Measurements from ENCODE around the gene CACNA1C. TPM values are rescaled to one million over a fixed set of nuclear protein-coding genes. Genes with fewer than 3 reads are reported as not detected.

The CACNA1C gene
- total RNA-seq, 2 donors from 2014 or later, result 70.0 to 127 TPM

GRCh38 chr12:2027351-2027750 lies 25.4 kb upstream of the CACNA1C start:
- DNase-seq (ENCODE audit: low spot score) (no peak), ATAC-seq (ENCODE audit: insufficient number of reproducible peaks, low FRiP score, low read depth) (no peak)
- no peaks in the 10 kb centered on the region for H3K36me3 ChIP-seq
- H3K4me3 ChIP-seq, result no peak overlapping the region
- no peak for TF ChIP-seq CTCF (IDR thresholded peaks at IDR 0.05)
- no peaks in the 10 kb centered on the region for H3K9me3 ChIP-seq
- no peak overlapping the region for H3K27ac ChIP-seq
- H3K4me1 ChIP-seq (ENCODE audit: control insufficient read depth in 1 of 2, low read depth in 2 of 2), result peaks cover 0 to 10% of the 10 kb centered on the region in 2 donors
- no peaks in the 10 kb centered on the region for H3K27me3 ChIP-seq (replicated peaks; ENCODE audit: insufficient read depth)

- Histone ChIP-seq H3K36me3 (no peaks in the 10 kb centered on the region), H3K4me3 (no peak overlapping the region), H3K27me3 (replicated peaks; ENCODE audit: insufficient read depth) (no peaks in the 10 kb centered on the region), H3K27ac (no peak overlapping the region), H3K9me3 (no peaks in the 10 kb centered on the region), H3K4me1 (ENCODE audit: control insufficient read depth in 1 of 2, low read depth in 2 of 2) (peaks cover 0 to 14% of the 10 kb centered on the region in 2 donors)
- TF ChIP-seq CTCF (IDR thresholded peaks at IDR 0.05), result no peak
- ATAC-seq (ENCODE audit: insufficient number of reproducible peaks, low FRiP score, low read depth) (no peak), DNase-seq (ENCODE audit: low spot score) (no peak)
These were observed 22.9 kb upstream of the CACNA1C start for GRCh38 chr12:2029851-2030250.

- no peak for TF ChIP-seq CTCF (IDR thresholded peaks at IDR 0.05)
- no peaks in the 10 kb centered on the region for H3K9me3 ChIP-seq
- H3K27me3 ChIP-seq (replicated peaks; ENCODE audit: insufficient read depth), result no peaks in the 10 kb centered on the region
- ATAC-seq (ENCODE audit: insufficient number of reproducible peaks, low FRiP score, low read depth), result no peak
- peaks cover 3 to 12% of the 10 kb centered on the region in 2 donors for H3K4me1 ChIP-seq (ENCODE audit: control insufficient read depth in 1 of 2, low read depth in 2 of 2)
- no peaks in the 10 kb centered on the region for H3K36me3 ChIP-seq
- no peak overlapping the region for H3K27ac ChIP-seq
- DNase-seq (ENCODE audit: low spot score), result no peak
- no peak overlapping the region for H3K4me3 ChIP-seq
These were observed 20.3 kb upstream of the CACNA1C start for GRCh38 chr12:2032506-2032905.

- ATAC-seq (ENCODE audit: insufficient number of reproducible peaks, low FRiP score, low read depth) (peak; percentile 32), DNase-seq (ENCODE audit: low spot score) (no peak)
- Histone ChIP-seq H3K9me3 (no peaks in the 10 kb centered on the region), H3K36me3 (no peaks in the 10 kb centered on the region), H3K27ac (no peak overlapping the region), H3K4me3 (peak overlapping the region; percentile 71), H3K27me3 (replicated peaks; ENCODE audit: insufficient read depth) (no peaks in the 10 kb centered on the region), H3K4me1 (ENCODE audit: control insufficient read depth in 1 of 2, low read depth in 2 of 2) (peaks cover 3 to 25% of the 10 kb centered on the region in 2 donors)
- TF ChIP-seq CTCF (IDR thresholded peaks at IDR 0.05), result peak; percentile 93
These were observed 18.0 kb upstream of the CACNA1C start for GRCh38 chr12:2034633-2035430.

GRCh38 chr12:2035431-2036055 lies 17.2 kb upstream of the CACNA1C start:
- Histone ChIP-seq H3K36me3 (no peaks in the 10 kb centered on the region), H3K27ac (no peak overlapping the region), H3K4me1 (ENCODE audit: control insufficient read depth in 1 of 2, low read depth in 2 of 2) (peaks cover 3 to 25% of the 10 kb centered on the region in 2 donors), H3K9me3 (no peaks in the 10 kb centered on the region), H3K27me3 (replicated peaks; ENCODE audit: insufficient read depth) (no peaks in the 10 kb centered on the region), H3K4me3 (peak overlapping the region; percentile 71)
- TF ChIP-seq CTCF (IDR thresholded peaks at IDR 0.05), result no peak
- ATAC-seq (ENCODE audit: insufficient number of reproducible peaks, low FRiP score, low read depth), result no peak
- DNase-seq (ENCODE audit: low spot score), result no peak

All from thoracic aorta (tissue), 2 donors.